ENCODE data around the gene EFS.
"Not testable (repeated sequence)": the region's sequence is repeated elsewhere in the genome, so short reads cannot be mapped to it uniquely, and the experiment has no call there.

Gene EFS

GRCh38 chr14:23339506-23340268 lies 25.3 kb downstream of the EFS start:
- H3K4me3 ChIP-seq (ENCODE audit: low read depth, low read length) = no peak overlapping the region
- TF ChIP-seq CTCF (IDR thresholded peaks at IDR 0.05; ENCODE audit: low read depth, low read length) = no peak

GRCh38 chr14:23335623-23336022 lies 29.3 kb downstream of the EFS start:
- no peak overlapping the region for H3K4me3 ChIP-seq (ENCODE audit: low read depth, low read length)
- TF ChIP-seq CTCF (IDR thresholded peaks at IDR 0.05; ENCODE audit: low read depth, low read length) = no peak

GRCh38 chr14:23327947-23328744 lies 36.8 kb downstream of the EFS start:
- H3K4me3 ChIP-seq (ENCODE audit: low read depth, low read length) = no peak overlapping the region
- peak; percentile 64 for TF ChIP-seq CTCF (IDR thresholded peaks at IDR 0.05; ENCODE audit: low read depth, low read length)

GRCh38 chr14:23326491-23327332 lies 38.3 kb downstream of the EFS start:
- TF ChIP-seq CTCF (IDR thresholded peaks at IDR 0.05; ENCODE audit: low read depth, low read length) = no peak
- H3K4me3 ChIP-seq (ENCODE audit: low read depth, low read length) = no peak overlapping the region

GRCh38 chr14:23325746-23326145 lies 39.2 kb downstream of the EFS start:
- H3K4me3 ChIP-seq (ENCODE audit: low read depth, low read length) = not testable (repeated sequence)

GRCh38 chr14:23324993-23325392 lies 40.0 kb downstream of the EFS start:
- no peak for TF ChIP-seq CTCF (IDR thresholded peaks at IDR 0.05; ENCODE audit: low read depth, low read length)
- H3K4me3 ChIP-seq (ENCODE audit: low read depth, low read length) = no peak overlapping the region

GRCh38 chr14:23324455-23324846 lies 40.5 kb downstream of the EFS start:
- TF ChIP-seq CTCF (IDR thresholded peaks at IDR 0.05; ENCODE audit: low read depth, low read length) = no peak
- H3K4me3 ChIP-seq (ENCODE audit: low read depth, low read length) = no peak overlapping the region
